ENCODE results near the gene PRR35.

Gene PRR35

GRCh38 chr16:546909-547770 is 13.1 kb upstream of the PRR35 start:
- DNase-seq (ENCODE audit: low read depth in 3 of 3): peak in 1 of 3 experiments; percentile 54

- DNase-seq (ENCODE audit: low read depth in 3 of 3): no peak
Observed at GRCh38 chr16:548586-548985, 11.6 kb upstream of the PRR35 start.

- DNase-seq (ENCODE audit: low read depth in 3 of 3): no peak
Observed at GRCh38 chr16:549544-550263, 10.5 kb upstream of the PRR35 start.

GRCh38 chr16:551210-551609 is 9.0 kb upstream of the PRR35 start:
- DNase-seq (ENCODE audit: low read depth in 3 of 3): no peak

- no peak for DNase-seq (ENCODE audit: low read depth in 3 of 3)
Observed at GRCh38 chr16:552171-552570, 8.0 kb upstream of the PRR35 start.

GRCh38 chr16:553601-554296 is 6.4 kb upstream of the PRR35 start:
- DNase-seq (ENCODE audit: low read depth in 3 of 3): no peak

GRCh38 chr16:554297-554621 is 5.9 kb upstream of the PRR35 start:
- no peak for DNase-seq (ENCODE audit: low read depth in 3 of 3)

- no peak for DNase-seq (ENCODE audit: low read depth in 3 of 3)
Observed at GRCh38 chr16:554640-555365, 5.4 kb upstream of the PRR35 start.

GRCh38 chr16:555528-556473 is 4.4 kb upstream of the PRR35 start:
- no peak for DNase-seq (ENCODE audit: low read depth in 3 of 3)

GRCh38 chr16:556474-557173 is 3.6 kb upstream of the PRR35 start:
- no peak for DNase-seq (ENCODE audit: low read depth in 3 of 3)

GRCh38 chr16:557463-558297 is 2.5 kb upstream of the PRR35 start:
- DNase-seq (ENCODE audit: low read depth in 3 of 3): no peak

- DNase-seq (ENCODE audit: low read depth in 3 of 3): no peak
Observed at GRCh38 chr16:558298-559020, 1.7 kb upstream of the PRR35 start.

GRCh38 chr16:559021-559380 is 1.2 kb upstream of the PRR35 start:
- DNase-seq (ENCODE audit: low read depth in 3 of 3): no peak

GRCh38 chr16:559411-560203 is 587 bp upstream of the PRR35 start:
- no peak for DNase-seq (ENCODE audit: low read depth in 3 of 3)

- no peak for DNase-seq (ENCODE audit: low read depth in 3 of 3)
Observed at GRCh38 chr16:560701-561412, 663 bp downstream of the PRR35 start.

GRCh38 chr16:561413-561794 is 1.2 kb downstream of the PRR35 start:
- no peak for DNase-seq (ENCODE audit: low read depth in 3 of 3)

All from stimulated activated CD4-positive, alpha-beta T cell treated with anti-CD3 and anti-CD28 coated beads, TNF-alpha, amount 100 ng/mL, for 24 hours (primary cell).